HG03521 (cell line): ENCODE results near the gene LRRC53.

Experiments
- ATAC-seq: cut with Tn5 transposase; IDR thresholded peaks from one replicate; pipeline ENCODE4 v1.9.1; 2021; ENCODE audit warnings: mild to moderate bottlenecking, moderate library complexity; ENCODE audit not compliant: unreplicated experiment

Gene LRRC53

DNA sequence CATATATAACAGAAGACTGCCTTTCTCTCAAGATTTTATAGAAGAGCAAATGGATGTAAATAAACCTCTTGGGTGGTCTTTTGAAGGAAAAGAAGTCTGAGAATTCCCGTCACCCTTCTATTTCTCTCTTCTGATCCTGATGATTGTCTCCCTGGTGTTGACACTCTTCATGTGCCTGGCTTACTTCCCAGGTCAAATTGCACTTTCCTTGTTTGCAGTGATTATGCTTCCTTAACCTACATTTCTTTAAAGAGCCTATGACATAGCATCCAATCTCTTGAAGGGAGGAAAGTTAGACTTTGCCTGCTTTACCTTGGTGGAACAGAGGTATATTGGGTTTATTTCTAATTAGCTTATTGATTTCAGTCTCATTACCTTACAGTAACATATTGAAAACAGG lies 80.1 kb downstream of the LRRC53 start:
- no peak for ATAC-seq

DNA sequence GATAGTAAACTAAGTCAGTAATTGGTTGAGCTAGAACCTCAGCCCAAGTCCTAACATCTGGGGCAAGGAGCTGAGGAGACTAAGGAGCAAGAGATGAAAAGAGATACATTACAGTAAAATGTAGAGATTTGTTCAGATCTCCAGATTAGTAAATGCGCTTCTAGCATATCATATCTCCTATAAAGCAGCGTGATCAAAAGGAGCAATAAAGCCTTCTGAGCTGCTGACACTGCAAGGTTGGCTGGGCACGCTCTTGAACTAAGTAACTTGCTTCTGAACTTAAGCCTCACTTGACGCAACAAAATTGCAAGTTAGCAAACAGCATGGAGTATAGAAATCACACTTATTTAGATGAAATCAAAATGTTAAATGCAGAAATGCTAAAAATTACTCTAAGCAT lies 80.9 kb downstream of the LRRC53 start:
- no peak for ATAC-seq

DNA sequence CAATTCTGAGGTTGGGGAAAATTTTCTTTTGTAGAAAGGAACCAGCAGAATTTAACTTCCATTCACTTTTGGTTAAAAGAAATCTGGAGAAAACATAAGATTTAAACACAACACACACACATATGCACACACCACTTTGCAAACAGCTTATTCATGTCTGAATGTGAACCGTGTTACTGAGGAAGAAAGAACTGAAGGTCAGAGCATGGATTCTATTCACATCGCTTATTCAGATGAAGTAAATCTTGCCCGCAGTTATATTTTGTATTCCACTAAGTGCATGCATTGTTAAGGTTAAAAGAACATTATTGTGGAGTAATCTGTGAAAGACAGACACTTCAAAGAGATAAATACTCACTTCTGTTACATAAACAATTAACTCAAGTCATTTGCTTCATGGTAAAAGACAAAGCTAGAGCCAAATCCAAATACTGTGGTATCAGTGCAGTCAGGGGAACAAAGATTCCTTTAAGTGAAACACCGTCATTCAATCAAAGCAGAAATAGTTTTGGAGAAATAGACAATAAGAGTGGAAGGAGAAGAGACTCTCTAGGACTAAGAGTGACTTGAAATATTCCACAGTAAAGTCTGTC lies 82.0 kb downstream of the LRRC53 start:
- ATAC-seq = no peak

DNA sequence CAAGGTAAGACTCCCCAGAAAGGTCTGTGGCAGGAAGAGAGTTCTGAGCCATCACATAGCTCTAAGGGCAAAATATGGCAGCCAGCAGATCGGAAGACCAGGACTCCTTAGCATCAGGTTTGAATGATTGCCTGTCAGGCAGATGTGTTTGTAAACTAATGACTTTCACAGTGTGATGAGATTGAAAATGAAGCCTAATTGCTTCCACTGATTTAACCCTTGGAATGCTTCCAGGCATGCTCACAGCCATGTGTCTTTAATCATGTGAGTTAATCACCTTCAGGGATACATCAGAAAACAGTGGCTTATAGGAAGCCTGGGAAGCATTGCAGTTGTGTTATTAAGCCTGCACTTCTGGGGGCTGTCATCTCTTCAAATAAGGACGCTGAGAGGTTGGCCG lies 82.8 kb downstream of the LRRC53 start:
- no peak for ATAC-seq

DNA sequence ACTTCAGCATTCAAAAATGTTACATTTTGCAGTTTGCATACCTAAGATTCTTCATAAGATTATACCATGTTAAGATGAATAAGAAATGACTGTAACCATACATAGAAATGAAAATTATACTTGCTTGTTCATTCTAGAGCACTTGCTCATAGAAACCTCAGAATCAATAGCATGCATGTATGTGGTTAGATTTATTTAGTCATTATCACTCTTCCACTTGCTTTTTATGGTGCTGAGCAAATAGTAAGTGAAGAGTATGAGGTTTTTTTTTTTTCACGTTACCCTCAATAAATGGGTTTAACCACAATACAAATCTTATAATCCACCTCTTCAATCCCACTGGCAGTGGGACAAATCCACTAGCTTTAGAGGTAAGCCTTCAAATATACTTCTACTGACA lies 84.7 kb downstream of the LRRC53 start:
- ATAC-seq = no peak

DNA sequence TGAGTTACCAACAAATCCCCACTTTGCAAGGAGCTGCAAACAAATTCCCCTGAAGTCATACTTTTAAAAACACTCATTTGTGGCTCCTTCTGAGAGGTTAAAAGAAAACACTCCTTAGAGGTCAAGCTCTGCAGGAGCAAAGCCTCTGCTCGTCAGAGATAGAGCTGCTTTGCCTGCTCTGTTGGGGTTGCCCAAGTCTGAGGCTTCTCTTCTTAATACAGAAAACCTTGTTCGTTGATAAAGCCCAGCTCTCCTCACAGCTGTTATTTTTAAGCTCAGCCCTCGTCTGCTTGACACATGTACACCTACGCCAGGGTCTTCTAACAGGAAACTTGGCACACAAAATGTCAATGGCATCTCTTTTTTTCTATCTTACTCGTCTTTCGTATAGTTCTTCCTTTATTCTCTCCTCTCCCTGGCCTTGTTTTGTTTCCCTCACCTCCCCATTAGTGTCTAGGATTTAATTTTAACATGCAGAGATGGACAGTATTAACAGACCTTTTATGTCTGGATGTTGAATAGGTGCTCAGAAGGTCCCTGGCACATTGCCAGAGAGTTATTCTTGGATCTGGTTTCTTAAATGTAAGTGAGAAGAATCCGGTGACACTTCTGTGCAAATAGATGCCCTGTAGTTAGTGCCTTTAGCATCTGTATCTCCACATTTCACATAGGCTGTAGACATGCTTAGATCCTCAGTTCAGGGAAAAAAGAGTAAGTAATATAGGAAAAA lies 86.0 kb downstream of the LRRC53 start:
- no peak for ATAC-seq

DNA sequence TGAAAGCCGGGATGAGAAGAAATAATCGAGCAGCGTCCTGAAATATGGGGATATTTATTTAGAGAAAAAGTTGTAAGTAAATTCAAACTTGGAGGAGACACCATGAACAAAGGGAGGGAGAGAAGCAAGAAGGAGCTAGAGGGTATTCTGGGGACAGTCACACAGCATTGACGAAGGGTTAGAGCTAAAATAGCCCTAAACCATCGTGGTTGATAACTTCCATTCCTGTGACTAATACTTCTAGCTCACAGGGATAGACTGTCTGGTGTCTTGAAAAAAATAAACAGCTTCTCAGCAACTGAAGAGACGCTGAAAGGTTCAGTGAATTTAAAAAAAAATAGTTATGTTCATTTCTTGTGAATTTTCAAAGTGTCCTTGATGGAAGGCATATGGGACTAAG lies 86.7 kb downstream of the LRRC53 start:
- ATAC-seq = no peak

DNA sequence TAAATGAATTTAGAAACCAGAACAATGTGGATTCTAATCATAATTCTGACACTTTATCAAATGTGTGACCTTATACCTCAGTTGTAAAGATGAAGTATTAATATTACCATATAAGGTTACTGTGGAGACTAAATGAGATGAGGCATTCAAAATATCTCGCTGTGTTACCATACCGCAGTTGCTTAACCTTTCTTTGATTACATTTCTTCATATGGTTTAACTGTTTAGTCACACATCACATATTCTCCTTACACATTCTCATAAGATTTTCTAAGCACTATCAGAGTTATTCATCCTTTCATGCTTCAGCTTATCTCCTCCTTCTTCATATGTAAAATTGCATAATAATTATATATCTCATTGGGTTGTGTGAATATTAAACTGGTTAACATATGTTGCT lies 88.9 kb downstream of the LRRC53 start:
- ATAC-seq = no peak

DNA sequence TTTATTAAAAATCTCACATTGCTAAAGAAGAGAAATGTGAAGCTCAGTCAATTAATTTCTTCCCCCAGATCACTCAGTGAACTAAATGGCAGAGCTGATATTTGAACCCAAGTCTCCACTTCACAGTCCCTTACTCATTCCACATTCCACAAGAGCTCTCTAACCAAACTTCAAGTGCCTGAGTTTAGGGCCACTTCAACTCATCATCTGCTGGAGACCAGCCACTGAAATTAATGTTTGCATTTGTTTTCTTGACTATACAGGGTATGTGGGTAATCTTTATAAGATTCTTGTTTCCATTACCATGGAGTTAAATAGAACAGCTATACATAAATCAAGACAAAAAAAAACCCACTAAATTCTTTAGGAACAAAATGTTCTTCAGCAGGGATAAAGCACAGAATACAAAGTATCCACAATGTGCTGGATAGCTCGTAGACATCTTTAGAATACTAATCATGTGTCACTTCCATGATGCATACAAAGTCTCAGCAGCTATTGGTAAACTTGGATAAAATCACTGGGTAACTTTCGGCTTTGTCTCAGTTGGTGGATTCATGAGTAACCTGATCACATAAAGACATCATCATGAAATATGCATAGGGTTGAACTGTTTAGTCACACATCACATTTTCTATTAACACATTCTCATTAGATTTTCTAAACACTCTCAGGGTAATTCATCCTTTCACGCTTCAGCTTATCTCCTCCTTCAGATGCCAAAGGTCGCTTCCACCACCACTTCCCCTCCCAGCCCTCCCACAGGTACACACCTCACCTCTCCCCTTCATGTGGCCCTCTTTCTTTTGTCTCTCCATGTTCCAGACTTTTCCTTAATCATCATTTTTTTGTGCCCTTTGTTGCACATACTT lies 89.8 kb downstream of the LRRC53 start:
- ATAC-seq = no peak

DNA sequence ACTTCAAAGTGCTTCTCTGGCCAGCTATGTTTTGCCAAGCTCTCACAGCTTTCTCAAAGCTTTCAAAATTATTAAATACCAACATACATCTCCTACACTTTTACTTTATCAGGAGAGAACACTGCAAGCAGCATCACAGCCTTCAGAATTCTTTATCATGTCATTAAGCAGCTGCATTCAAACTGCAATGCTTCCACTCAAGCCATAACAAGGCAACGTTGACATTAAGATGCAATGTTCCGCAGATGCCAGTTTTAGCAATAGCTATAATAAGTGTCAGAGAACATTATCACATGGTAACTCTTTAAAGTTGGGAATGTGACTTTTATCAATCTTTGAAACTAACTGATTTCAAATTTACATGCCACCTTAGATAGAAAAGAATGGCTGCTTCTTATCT lies 91.9 kb downstream of the LRRC53 start:
- ATAC-seq = no peak
